Measurements from ENCODE around the gene PRPF38B. TPM values are rescaled to one million over a fixed set of nuclear protein-coding genes. Genes with fewer than 3 reads are reported as not detected.

Gene PRPF38B
- 38.3 and 40.0 TPM in 2 replicates for polyA plus RNA-seq (2013)

- no CpG with 5 or more reads among the region's 59 CpGs for WGBS (ENCODE audit: extremely low coverage, insufficient coverage, insufficient read length)
- H2BK12ac ChIP-seq (ENCODE audit: low read length), result no peak within 1 kb of the TSS
- H3K4me1 ChIP-seq (ENCODE audit: control insufficient read depth in 1 of 2, insufficient read depth in 2 of 2, low read length in 2 of 2), result peaks cover 0 to 2% of the 10 kb centered on the region in 2 experiments
These were observed at the start of gene PRPF38B for GRCh38 chr1:108691942-108692723. Gene PRPF38B (plus strand): TSS chr1:108692310. CDS start chr1:108692592, 282 bp downstream.

GRCh38 chr1:108643492-108644335 lies 48.4 kb upstream of the PRPF38B start:
- WGBS (ENCODE audit: extremely low coverage, insufficient coverage, insufficient read length), result no CpG with 5 or more reads among the region's 3 CpGs
- H3K79me2 ChIP-seq (ENCODE audit: control insufficient read depth, insufficient read depth, low read length, poor library complexity), result no peaks in the 10 kb centered on the region
- no peak overlapping the region for H2BK120ac ChIP-seq (ENCODE audit: insufficient read depth, low read length, poor library complexity)
- no peak overlapping the region for H3K4me2 ChIP-seq (ENCODE audit: low read length)
- no peak overlapping the region for H2AFZ ChIP-seq (ENCODE audit: insufficient read depth, low read length, poor library complexity)
- H4K12ac ChIP-seq (ENCODE audit: low read depth, low read length), result no peak overlapping the region
- no peak overlapping the region for H4K91ac ChIP-seq (ENCODE audit: low read depth, low read length)
- no peaks in the 10 kb centered on the region for H3K9me3 ChIP-seq (ENCODE audit: insufficient read depth, low read depth, low read length)
- H3K4ac ChIP-seq (ENCODE audit: low read depth, low read length), result no peak overlapping the region
- no peak overlapping the region for H3K9ac ChIP-seq (ENCODE audit: low read length)
- no peaks in the 10 kb centered on the region for H3K27me3 ChIP-seq (ENCODE audit: insufficient read depth, low read length)
- H2AK5ac ChIP-seq (ENCODE audit: low read length), result no peak overlapping the region
- peaks cover 6 to 8% of the 10 kb centered on the region in 2 experiments for H3K4me1 ChIP-seq (ENCODE audit: control insufficient read depth in 1 of 2, insufficient read depth in 2 of 2, low read length in 2 of 2)
- DNase-seq, result peak; percentile 14 to 52
- H3K79me1 ChIP-seq (ENCODE audit: low read length), result peaks cover 4% of the 10 kb centered on the region
- H3K4me3 ChIP-seq (ENCODE audit: low read depth, low read length), result no peak overlapping the region
- H3K18ac ChIP-seq (ENCODE audit: low read length), result no peak overlapping the region
- H3K36me3 ChIP-seq (ENCODE audit: control insufficient read depth in 1 of 2, insufficient read depth in 2 of 2, low read length in 2 of 2), result peaks cover 0 to 2% of the 10 kb centered on the region in 2 experiments
- H3K14ac ChIP-seq (ENCODE audit: low read length), result no peak overlapping the region
- no peak overlapping the region for H3K23ac ChIP-seq (ENCODE audit: low read length)
- H3K27ac ChIP-seq (ENCODE audit: low read depth, low read length), result no peak overlapping the region
- no peak overlapping the region for H2BK5ac ChIP-seq (ENCODE audit: low read depth, low read length, poor library complexity)
- no peak overlapping the region for H4K8ac ChIP-seq (ENCODE audit: low read depth, low read length)
- H2BK12ac ChIP-seq (ENCODE audit: low read length), result no peak overlapping the region

More at GRCh38 chr1:108691942-108692723, at the start of gene PRPF38B:
- H3K14ac ChIP-seq (ENCODE audit: low read length), result peak within 1 kb of the TSS; percentile 93
- H3K27me3 ChIP-seq (ENCODE audit: insufficient read depth, low read length), result no peaks in the 10 kb centered on the region
- peak within 1 kb of the TSS; percentile 95 for H4K91ac ChIP-seq (ENCODE audit: low read depth, low read length)
- H2BK120ac ChIP-seq (ENCODE audit: insufficient read depth, low read length, poor library complexity), result peak within 1 kb of the TSS; percentile 67
- peak within 1 kb of the TSS; percentile 60 for H3K4ac ChIP-seq (ENCODE audit: low read depth, low read length)
- H2AK5ac ChIP-seq (ENCODE audit: low read length), result peak within 1 kb of the TSS; percentile 78
- H4K12ac ChIP-seq (ENCODE audit: low read depth, low read length), result peak within 1 kb of the TSS; percentile 91
- peaks cover 5 to 6% of the 10 kb centered on the region in 2 experiments for H3K36me3 ChIP-seq (ENCODE audit: control insufficient read depth in 1 of 2, insufficient read depth in 2 of 2, low read length in 2 of 2)
- peak within 1 kb of the TSS; percentile 98 for H3K18ac ChIP-seq (ENCODE audit: low read length)
- H2BK5ac ChIP-seq (ENCODE audit: low read depth, low read length, poor library complexity), result peak within 1 kb of the TSS; percentile 95
- peaks cover 15% of the 10 kb centered on the region for H3K79me2 ChIP-seq (ENCODE audit: control insufficient read depth, insufficient read depth, low read length, poor library complexity)
- H3K9ac ChIP-seq (ENCODE audit: low read length), result peak within 1 kb of the TSS; percentile 98
- peak within 1 kb of the TSS; percentile 98 for H4K8ac ChIP-seq (ENCODE audit: low read depth, low read length)
- H3K4me3 ChIP-seq (ENCODE audit: low read depth, low read length), result peak within 1 kb of the TSS; percentile 87
- H3K79me1 ChIP-seq (ENCODE audit: low read length), result peaks cover 11% of the 10 kb centered on the region
- H3K9me3 ChIP-seq (ENCODE audit: insufficient read depth, low read depth, low read length), result no peaks in the 10 kb centered on the region
- H3K27ac ChIP-seq (ENCODE audit: low read depth, low read length), result peak within 1 kb of the TSS; percentile 99
- H3K23ac ChIP-seq (ENCODE audit: low read length), result no peak within 1 kb of the TSS
- peak; percentile 91 to 94 for DNase-seq
- peak within 1 kb of the TSS; percentile 83 for H3K4me2 ChIP-seq (ENCODE audit: low read length)
- peak within 1 kb of the TSS; percentile 94 for H2AFZ ChIP-seq (ENCODE audit: insufficient read depth, low read length, poor library complexity)

GRCh38 chr1:108644984-108645383 lies 47.1 kb upstream of the PRPF38B start:
- no CpG with 5 or more reads among the region's 7 CpGs for WGBS (ENCODE audit: extremely low coverage, insufficient coverage, insufficient read length)
- H4K12ac ChIP-seq (ENCODE audit: low read depth, low read length), result no peak overlapping the region

GRCh38 chr1:108645564-108646184 lies 46.4 kb upstream of the PRPF38B start:
- Histone ChIP-seq H4K12ac (ENCODE audit: low read depth, low read length) (no peak overlapping the region), H2BK120ac (ENCODE audit: insufficient read depth, low read length, poor library complexity) (no peak overlapping the region), H3K79me2 (ENCODE audit: control insufficient read depth, insufficient read depth, low read length, poor library complexity) (no peaks in the 10 kb centered on the region), H3K18ac (ENCODE audit: low read length) (no peak overlapping the region), H3K4me3 (ENCODE audit: low read depth, low read length) (no peak overlapping the region), H3K36me3 (ENCODE audit: control insufficient read depth in 1 of 2, insufficient read depth in 2 of 2, low read length in 2 of 2) (no peaks in the 10 kb centered on the region), H4K91ac (ENCODE audit: low read depth, low read length) (no peak overlapping the region), H3K9ac (ENCODE audit: low read length) (no peak overlapping the region), H3K4ac (ENCODE audit: low read depth, low read length) (no peak overlapping the region), H2BK12ac (ENCODE audit: low read length) (no peak overlapping the region), H3K27me3 (ENCODE audit: insufficient read depth, low read length) (no peaks in the 10 kb centered on the region), H4K8ac (ENCODE audit: low read depth, low read length) (no peak overlapping the region), H2BK5ac (ENCODE audit: low read depth, low read length, poor library complexity) (no peak overlapping the region), H3K27ac (ENCODE audit: low read depth, low read length) (no peak overlapping the region), H2AK5ac (ENCODE audit: low read length) (no peak overlapping the region), H3K79me1 (ENCODE audit: low read length) (peaks cover 4% of the 10 kb centered on the region), H3K23ac (ENCODE audit: low read length) (no peak overlapping the region), H2AFZ (ENCODE audit: insufficient read depth, low read length, poor library complexity) (no peak overlapping the region), H3K14ac (ENCODE audit: low read length) (no peak overlapping the region), H3K9me3 (ENCODE audit: insufficient read depth, low read depth, low read length) (no peaks in the 10 kb centered on the region), H3K4me1 (ENCODE audit: control insufficient read depth in 1 of 2, insufficient read depth in 2 of 2, low read length in 2 of 2) (peaks cover 6 to 8% of the 10 kb centered on the region in 2 experiments), H3K4me2 (ENCODE audit: low read length) (no peak overlapping the region)
- no CpG with 5 or more reads among the region's 9 CpGs for WGBS (ENCODE audit: extremely low coverage, insufficient coverage, insufficient read length)
- DNase-seq, result no peak

More at GRCh38 chr1:108644984-108645383, 47.1 kb upstream of the PRPF38B start:
- DNase-seq, result no peak
- H3K4ac ChIP-seq (ENCODE audit: low read depth, low read length), result no peak overlapping the region
- no peak overlapping the region for H4K91ac ChIP-seq (ENCODE audit: low read depth, low read length)
- H2AK5ac ChIP-seq (ENCODE audit: low read length), result no peak overlapping the region
- H3K14ac ChIP-seq (ENCODE audit: low read length), result no peak overlapping the region
- H3K4me2 ChIP-seq (ENCODE audit: low read length), result no peak overlapping the region
- H3K23ac ChIP-seq (ENCODE audit: low read length), result no peak overlapping the region
- H3K79me2 ChIP-seq (ENCODE audit: control insufficient read depth, insufficient read depth, low read length, poor library complexity), result no peaks in the 10 kb centered on the region
- H3K9ac ChIP-seq (ENCODE audit: low read length), result no peak overlapping the region
- no peak overlapping the region for H2BK12ac ChIP-seq (ENCODE audit: low read length)
- H3K36me3 ChIP-seq (ENCODE audit: control insufficient read depth in 1 of 2, insufficient read depth in 2 of 2, low read length in 2 of 2), result no peaks in the 10 kb centered on the region
- no peaks in the 10 kb centered on the region for H3K27me3 ChIP-seq (ENCODE audit: insufficient read depth, low read length)
- no peak overlapping the region for H3K27ac ChIP-seq (ENCODE audit: low read depth, low read length)
- no peak overlapping the region for H2BK120ac ChIP-seq (ENCODE audit: insufficient read depth, low read length, poor library complexity)
- H3K9me3 ChIP-seq (ENCODE audit: insufficient read depth, low read depth, low read length), result no peaks in the 10 kb centered on the region
- peaks cover 4% of the 10 kb centered on the region for H3K79me1 ChIP-seq (ENCODE audit: low read length)
- no peak overlapping the region for H2BK5ac ChIP-seq (ENCODE audit: low read depth, low read length, poor library complexity)
- no peak overlapping the region for H4K8ac ChIP-seq (ENCODE audit: low read depth, low read length)
- H3K4me1 ChIP-seq (ENCODE audit: control insufficient read depth in 1 of 2, insufficient read depth in 2 of 2, low read length in 2 of 2), result peaks cover 6 to 8% of the 10 kb centered on the region in 2 experiments
- H3K18ac ChIP-seq (ENCODE audit: low read length), result no peak overlapping the region
- H2AFZ ChIP-seq (ENCODE audit: insufficient read depth, low read length, poor library complexity), result no peak overlapping the region
- no peak overlapping the region for H3K4me3 ChIP-seq (ENCODE audit: low read depth, low read length)
